Neural crest cell (in vitro differentiated cells): ENCODE data around the gene GK. TPM values are rescaled to one million over a fixed set of nuclear protein-coding genes. Genes with fewer than 3 reads are reported as not detected.

Source experiments
- DNase-seq: peaks from one replicate; pipeline ENCODE4 v3.0.0; 2021; ENCODE audit warnings: low read depth, mixed read lengths, low spot score
- H3K27ac Mint-ChIP-seq: one replicate; pipeline ENCODE4 v1.8.0; 2021; ENCODE audit warnings: mild to moderate bottlenecking, mixed read lengths; ENCODE audit not compliant: unreplicated experiment
- H3K27me3 Mint-ChIP-seq: 2 replicates; pipeline ENCODE4 v1.8.0; 2021; ENCODE audit warnings: low read depth, mild to moderate bottlenecking, mixed read lengths
- H3K36me3 Mint-ChIP-seq: 2 replicates; pipeline ENCODE4 v1.8.0; 2021; ENCODE audit warnings: low read depth, mild to moderate bottlenecking, mixed read lengths
- H3K4me1 Mint-ChIP-seq: 2 replicates; pipeline ENCODE4 v1.8.0; 2021; ENCODE audit warnings: mixed read lengths
- H3K4me3 Mint-ChIP-seq: one replicate; pipeline ENCODE4 v1.8.0; 2021; ENCODE audit warnings: mild to moderate bottlenecking, mixed read lengths
- H3K9me3 Mint-ChIP-seq: 2 replicates; pipeline ENCODE4 v1.8.0; 2021; ENCODE audit warnings: mixed read lengths
- total RNA-seq: library from RNA; stranded (reverse); gene quantifications from 2 replicates; pipeline ENCODE4 v1.2.1, GENCODE V29; 2021
- TF ChIP-seq, protein P1 (sequence below): fragments of 200-600 bp; sonication (generic); conservative IDR thresholded peaks from 2 replicates; pipeline ENCODE4 v1.5.0; 2021; ENCODE audit warnings: antibody characterized with exemption, mild to moderate bottlenecking

GK gene
- total RNA-seq, 1 donor from 2014 or later = 17.3 TPM

DNA sequence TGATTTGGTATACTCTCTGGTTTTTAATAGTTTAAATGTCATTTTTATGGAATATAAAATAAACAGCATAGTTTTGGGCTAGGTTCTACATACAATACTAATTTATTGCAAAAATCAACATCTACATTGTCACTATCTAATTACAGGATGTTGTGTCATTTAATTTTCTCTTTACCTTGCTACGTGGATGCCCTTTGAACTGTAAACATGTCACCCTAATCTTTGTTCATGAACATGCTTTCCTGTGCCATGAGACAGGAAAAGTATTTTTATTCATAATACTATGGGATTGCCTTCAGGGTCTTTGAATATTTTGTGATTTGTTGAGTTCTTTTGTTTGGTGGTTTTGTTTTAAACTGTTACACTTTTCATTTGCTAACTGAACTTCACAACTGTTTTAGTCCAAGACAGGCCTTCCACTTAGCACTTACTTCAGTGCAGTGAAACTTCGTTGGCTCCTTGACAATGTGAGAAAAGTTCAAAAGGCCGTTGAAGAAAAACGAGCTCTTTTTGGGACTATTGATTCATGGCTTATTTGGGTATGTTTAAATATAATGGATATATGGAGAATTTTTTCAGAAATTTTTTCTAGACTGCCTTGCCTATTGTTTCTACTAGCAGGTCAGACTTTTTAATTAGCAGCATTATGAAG lies 40.9 kb downstream of the GK start:
- Mint-ChIP-seq H3K4me3 (no peak overlapping the region), H3K9me3 (no peaks in the 10 kb centered on the region), H3K27ac (no peak overlapping the region), H3K36me3 (peaks cover 8% of the 10 kb centered on the region), H3K4me1 (no peaks in the 10 kb centered on the region), H3K27me3 (no peaks in the 10 kb centered on the region)
- TF ChIP-seq, protein P1, sequence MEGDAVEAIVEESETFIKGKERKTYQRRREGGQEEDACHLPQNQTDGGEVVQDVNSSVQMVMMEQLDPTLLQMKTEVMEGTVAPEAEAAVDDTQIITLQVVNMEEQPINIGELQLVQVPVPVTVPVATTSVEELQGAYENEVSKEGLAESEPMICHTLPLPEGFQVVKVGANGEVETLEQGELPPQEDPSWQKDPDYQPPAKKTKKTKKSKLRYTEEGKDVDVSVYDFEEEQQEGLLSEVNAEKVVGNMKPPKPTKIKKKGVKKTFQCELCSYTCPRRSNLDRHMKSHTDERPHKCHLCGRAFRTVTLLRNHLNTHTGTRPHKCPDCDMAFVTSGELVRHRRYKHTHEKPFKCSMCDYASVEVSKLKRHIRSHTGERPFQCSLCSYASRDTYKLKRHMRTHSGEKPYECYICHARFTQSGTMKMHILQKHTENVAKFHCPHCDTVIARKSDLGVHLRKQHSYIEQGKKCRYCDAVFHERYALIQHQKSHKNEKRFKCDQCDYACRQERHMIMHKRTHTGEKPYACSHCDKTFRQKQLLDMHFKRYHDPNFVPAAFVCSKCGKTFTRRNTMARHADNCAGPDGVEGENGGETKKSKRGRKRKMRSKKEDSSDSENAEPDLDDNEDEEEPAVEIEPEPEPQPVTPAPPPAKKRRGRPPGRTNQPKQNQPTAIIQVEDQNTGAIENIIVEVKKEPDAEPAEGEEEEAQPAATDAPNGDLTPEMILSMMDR = no peak
- DNase-seq = no peak

DNA sequence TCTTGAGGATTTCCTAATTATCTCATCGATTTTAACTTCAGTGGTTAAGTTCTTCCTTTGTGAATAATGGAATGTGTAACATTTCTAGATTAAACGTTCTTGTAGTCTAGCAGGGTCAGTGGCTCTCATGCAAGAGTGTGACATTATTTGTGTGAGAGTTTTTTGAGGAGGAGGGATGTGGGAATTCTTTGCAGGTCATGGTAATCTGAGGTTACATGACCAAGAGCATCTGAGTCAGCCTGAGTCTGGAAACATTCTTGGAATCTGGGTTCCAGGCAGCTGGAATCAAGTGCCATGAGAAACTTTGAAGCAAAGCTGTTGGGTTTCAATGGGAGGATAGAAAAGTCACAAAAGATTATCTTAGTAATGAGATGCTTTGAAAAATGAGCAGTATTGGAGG lies 49.5 kb downstream of the GK start:
- no peak for DNase-seq
- TF ChIP-seq, protein P1 = no peak
- H3K27ac Mint-ChIP-seq = no peak overlapping the region
- H3K27me3 Mint-ChIP-seq = no peaks in the 10 kb centered on the region
- no peak overlapping the region for H3K4me3 Mint-ChIP-seq
- H3K36me3 Mint-ChIP-seq = peaks cover 9% of the 10 kb centered on the region
- H3K4me1 Mint-ChIP-seq = no peaks in the 10 kb centered on the region
- no peaks in the 10 kb centered on the region for H3K9me3 Mint-ChIP-seq

DNA sequence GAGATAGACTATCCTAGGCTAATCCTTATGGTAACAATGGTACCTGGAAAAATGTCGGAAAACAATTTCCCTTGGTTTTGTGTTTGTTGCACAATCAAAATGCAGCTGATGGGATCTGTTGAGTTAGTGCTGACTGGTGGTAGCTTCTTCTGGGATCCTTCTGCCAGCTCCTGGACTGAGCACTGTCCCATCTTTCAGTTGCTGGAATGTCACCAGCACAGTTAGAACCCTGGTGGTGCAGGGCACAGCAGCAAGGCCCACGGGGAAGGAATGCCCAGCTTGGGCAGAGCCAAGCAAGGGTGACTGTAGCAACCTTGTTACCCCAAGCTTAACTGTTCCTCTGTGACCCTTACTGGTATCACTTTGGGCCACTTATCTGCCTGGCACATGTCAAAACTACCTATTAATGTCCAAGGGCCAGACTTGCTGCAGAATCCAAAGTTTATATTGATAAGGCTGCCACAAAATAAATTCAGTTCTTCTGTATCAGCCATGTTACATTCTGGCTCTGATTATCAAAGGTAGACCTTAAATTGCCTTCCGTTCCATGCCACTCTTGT lies 53.1 kb downstream of the GK start:
- H3K9me3 Mint-ChIP-seq = no peaks in the 10 kb centered on the region
- no peak overlapping the region for H3K27ac Mint-ChIP-seq
- H3K36me3 Mint-ChIP-seq = peaks cover 9% of the 10 kb centered on the region
- no peaks in the 10 kb centered on the region for H3K27me3 Mint-ChIP-seq
- no peak for DNase-seq
- TF ChIP-seq, protein P1 = no peak
- H3K4me3 Mint-ChIP-seq = no peak overlapping the region
- H3K4me1 Mint-ChIP-seq = no peaks in the 10 kb centered on the region

DNA sequence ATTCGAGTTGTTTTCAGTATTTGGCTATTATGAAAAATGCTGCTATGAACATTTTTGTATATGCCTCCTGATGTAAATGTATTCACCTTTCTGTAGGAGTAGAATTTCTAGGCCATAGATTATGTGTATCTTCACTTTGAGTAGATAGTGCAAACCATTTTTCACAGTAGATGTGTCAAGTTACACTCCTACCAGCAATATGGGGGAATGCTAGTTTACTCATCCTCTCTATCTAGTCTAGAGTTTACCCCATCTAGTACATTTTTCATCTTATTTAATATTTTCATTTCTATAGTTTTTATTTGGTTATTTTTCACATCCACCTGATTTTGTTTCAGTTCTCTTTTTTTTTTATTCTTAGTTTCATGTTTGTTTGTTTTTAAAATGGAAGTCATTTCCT lies 59.0 kb downstream of the GK start:
- Mint-ChIP-seq H3K9me3 (no peaks in the 10 kb centered on the region), H3K27me3 (no peaks in the 10 kb centered on the region), H3K4me1 (no peaks in the 10 kb centered on the region), H3K4me3 (no peak overlapping the region), H3K36me3 (no peaks in the 10 kb centered on the region), H3K27ac (no peak overlapping the region)
- TF ChIP-seq, protein P1 = no peak
- DNase-seq = no peak

DNA sequence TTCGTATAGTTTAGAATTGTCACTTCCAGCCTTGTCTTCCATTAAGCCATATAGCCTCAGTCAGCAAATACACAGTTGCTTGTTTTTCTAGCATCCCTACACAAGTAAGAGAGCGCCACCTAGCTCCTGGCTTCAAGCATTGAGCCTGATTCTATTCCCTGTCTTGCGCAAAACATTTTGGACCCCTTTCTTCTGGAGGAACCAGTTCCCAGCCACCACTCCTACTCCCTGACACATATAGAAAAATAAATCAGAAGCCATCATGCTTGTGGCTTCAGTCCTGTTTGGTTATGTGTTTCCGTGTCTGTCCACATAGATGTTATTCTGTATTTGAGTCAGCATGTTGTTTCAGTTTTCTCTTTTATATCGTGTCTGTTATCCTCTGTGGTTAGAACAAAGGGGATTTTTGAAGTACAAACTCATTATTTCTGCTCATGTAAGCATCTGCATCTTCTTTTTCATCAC lies 59.9 kb downstream of the GK start:
- H3K36me3 Mint-ChIP-seq = no peaks in the 10 kb centered on the region
- no peak overlapping the region for H3K4me3 Mint-ChIP-seq
- no peaks in the 10 kb centered on the region for H3K9me3 Mint-ChIP-seq
- TF ChIP-seq, protein P1 = peak; percentile 87
- H3K4me1 Mint-ChIP-seq = no peaks in the 10 kb centered on the region
- DNase-seq = peak; percentile 60
- H3K27ac Mint-ChIP-seq = no peak overlapping the region
- no peaks in the 10 kb centered on the region for H3K27me3 Mint-ChIP-seq
